ENCODE measurements around the gene TCTN2.

TCTN2 gene

GRCh38 chr12:123670882-123671728, at the start of gene TCTN2:
TSS of gene TCTN2 (plus strand) at chr12:123671113. CDS start at chr12:123671241, 128 bp downstream.
- DNase-seq, result peak; percentile 35 to 96 (median 86)

- DNase-seq, result no peak
Measured at GRCh38 chr12:123621619-123622530, 49.0 kb upstream of the TCTN2 start.

GRCh38 chr12:123633379-123634141, 37.4 kb upstream of the TCTN2 start, which contains the start of the genes EIF2B1 and GTF2H3:
TSS of gene EIF2B1 (minus strand) at chr12:123633686. CDS start at chr12:123633557, 129 bp downstream.
TSS of gene GTF2H3 (plus strand) at chr12:123633829. CDS start at chr12:123633860, 31 bp downstream.
- DNase-seq, result peak; percentile 72 to 98 (median 95)

DNA sequence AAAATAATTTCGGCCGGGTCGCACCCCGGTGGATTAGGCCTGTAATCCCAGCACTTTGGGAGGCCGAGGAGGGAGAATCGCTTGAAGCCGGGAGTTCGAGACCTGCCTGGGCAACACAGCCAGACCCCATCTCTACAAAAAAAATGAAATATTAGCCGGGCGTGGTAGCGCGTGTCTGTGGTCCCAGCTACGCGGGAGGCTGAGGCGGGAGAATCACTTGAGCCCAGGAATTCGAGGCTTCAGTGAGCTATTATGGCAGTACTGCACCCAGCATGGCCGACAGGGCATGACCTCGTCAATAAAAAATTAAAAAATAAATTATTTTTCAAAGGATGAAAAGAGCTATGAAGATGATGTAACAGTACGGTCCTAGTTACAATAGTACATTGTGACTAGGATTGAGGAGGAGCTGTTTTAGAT, 36.8 kb upstream of the TCTN2 start:
- DNase-seq, result peak in 2 of 58 donors; percentile 27 to 32

DNA sequence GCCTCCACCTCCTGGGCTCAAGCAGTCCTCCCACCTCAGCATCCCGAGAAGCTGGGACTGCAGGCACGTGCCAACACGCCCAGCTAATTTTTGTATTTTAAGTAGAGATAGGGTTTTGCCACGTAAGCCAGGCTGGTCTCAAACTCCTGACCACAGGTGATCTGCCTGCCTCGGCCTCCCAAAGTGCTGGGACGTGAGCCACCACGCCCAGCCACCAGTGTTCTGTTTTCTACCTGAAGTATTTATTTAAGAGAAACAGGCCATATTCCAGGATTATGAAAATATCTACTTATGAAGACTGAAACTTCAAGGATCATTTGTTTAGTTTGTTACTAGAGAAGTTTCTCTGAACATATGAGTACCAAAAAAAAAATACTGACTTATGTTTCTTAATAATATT, 27.0 kb upstream of the TCTN2 start:
- DNase-seq, result no peak

DNA sequence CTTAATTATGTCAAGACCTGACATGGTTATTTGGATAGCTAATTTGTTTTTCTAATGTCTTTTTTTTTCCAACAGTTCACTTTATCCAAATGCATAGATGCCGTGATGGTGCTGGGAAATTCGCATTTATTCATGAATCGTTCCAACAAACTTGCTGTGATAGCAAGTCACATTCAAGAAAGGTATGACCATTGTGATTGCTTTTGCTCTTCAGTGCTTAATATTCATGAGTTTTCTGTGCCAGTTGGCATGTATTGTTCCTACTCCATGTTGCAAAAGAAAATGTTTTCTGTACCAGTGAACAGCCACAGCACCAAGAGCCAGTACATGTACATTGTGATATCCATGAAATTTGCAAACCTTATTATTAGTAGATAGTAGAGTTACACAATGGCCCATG, 25.5 kb upstream of the TCTN2 start:
- DNase-seq, result no peak

- peak in 22 of 58 donors; percentile 0 to 66 (median 12) for DNase-seq
Measured at GRCh38 chr12:123645878-123646277, 25.0 kb upstream of the TCTN2 start.

DNA sequence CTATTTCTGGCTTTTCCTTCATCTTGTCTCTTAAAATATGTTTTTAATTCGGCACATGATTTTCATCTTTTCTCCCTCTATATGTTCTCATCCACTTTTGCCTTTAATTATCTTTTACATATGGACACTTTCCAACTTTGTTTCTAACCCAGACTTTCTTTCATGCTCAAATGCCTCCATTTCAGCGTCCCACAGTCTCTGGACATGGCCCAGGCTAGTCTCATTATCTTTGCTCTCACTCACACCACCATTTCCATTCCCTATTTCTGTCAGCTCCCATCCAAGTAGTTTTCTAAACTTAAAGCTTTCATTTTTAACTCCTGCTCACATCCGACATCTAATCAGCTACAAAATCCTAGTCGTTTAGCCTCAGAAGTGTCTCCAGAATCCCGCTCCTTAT, 22.5 kb upstream of the TCTN2 start:
- no peak for DNase-seq

DNA sequence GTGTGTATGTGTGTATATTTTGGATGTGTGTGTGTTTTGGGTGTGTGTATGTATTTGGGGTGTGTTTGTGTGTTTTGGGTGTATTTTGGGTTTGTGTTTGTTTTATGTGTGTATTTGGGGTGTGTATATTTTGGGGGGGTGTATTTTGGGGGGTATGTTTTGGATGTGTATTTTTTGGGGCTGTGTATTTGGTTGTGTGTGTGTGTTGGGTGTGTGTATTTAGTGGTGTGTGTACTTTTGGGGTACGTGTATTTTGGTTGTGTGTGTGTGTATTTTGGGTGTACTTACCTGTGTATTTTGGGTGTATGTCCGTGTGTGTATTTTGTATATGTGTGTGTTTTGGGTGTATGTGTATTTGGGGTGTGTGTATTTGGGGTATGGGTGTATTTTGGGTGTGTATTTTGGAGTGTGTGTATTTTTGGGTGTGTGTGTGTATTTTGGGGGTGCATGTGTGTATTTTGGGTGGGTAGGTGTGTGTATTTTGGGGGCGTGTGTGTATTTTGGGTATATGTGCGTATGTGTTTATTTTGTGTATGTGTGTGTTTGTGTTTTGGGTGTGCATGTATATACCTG, 16.7 kb upstream of the TCTN2 start:
- DNase-seq, result no peak

GRCh38 chr12:123655420-123655819, 15.5 kb upstream of the TCTN2 start:
- DNase-seq, result peak in 6 of 58 donors; percentile 0 to 7 (median 1)

DNA sequence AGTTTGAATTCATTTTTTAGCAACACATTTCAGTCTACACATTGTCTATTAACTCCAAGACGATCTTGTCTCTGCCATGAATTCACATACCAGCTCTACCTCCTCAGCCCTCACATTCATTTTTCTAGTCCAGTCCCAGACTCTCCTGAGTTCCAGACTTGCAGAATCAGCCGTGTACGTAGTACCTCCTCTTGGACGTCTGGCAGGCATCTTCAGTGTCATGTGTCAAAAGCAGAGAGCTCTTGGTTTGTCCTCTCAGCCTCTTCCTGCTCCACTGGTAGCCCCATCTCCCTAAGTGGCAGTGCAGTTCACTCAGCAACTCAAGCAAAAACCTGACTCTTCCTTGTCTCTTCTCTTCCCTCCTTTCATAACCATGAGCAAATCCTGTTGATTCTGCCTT, 14.5 kb upstream of the TCTN2 start:
- no peak for DNase-seq

- DNase-seq, result no peak
Measured at GRCh38 chr12:123657211-123657610, 13.7 kb upstream of the TCTN2 start.

- DNase-seq, result no peak
Measured at GRCh38 chr12:123659996-123660727, 10.8 kb upstream of the TCTN2 start.

GRCh38 chr12:123667771-123668170, 3.1 kb upstream of the TCTN2 start:
- DNase-seq, result no peak

DNA sequence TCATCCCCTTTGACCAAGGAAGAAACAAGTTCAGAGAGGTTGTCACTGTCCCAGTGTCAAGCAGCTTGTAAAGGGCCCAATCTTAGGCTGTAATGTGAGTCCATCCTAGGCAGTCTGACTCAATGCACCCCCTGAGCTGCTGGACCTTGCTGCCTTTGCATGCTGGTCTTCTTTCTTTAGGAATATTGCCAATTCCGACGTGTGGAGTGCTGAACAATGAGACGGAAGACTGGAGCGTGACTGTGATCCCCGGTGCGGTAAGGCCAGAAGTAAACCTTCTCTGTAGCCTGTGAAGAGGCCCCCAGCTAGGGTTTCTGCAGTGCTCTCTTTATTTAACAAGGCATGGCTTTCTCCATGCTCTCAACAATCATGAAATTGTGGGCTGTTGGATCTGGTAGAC, 963 bp downstream of the TCTN2 start:
- DNase-seq, result no peak

DNA sequence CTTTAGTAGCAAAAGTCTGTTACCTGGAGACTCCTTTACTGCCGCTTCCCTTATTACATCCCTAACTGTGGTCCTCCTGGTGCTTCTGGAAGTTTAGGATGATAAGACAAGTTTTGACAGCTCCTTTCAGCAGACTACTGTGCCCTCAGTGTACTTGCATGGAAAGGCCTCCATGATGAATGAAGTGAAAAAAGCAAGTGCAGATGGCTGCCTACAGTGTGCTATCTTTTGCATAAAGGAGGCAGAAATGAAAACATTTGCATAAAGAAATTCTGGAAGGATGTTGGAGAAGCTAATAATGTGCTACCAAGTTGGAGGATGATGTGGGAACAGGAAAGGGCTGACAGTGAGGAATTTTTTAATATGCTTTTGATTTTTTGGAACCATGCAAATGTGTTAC, 4.5 kb downstream of the TCTN2 start:
- DNase-seq, result peak in 1 of 58 donors; percentile 1

GRCh38 chr12:123676616-123677320, 5.9 kb downstream of the TCTN2 start:
- no peak for DNase-seq

DNA sequence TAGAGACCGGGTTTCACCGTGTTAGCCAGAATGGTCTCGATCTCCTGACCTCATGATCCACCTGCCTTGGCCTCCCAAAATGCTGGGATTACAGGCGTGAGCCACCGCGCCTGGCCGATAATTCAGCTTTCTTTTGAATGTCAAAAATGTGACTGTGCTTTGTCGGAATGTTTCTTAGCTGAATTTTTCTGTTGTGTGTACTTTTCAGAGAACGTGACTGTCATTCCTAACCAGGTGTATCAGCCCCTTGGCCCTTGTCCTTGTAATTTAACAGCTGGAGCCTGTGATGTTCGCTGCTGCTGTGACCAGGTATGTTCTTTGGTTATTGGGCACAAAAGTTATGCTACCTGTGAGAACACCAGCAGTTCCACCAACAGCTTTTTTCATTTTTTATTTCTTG, 8.1 kb downstream of the TCTN2 start:
- DNase-seq, result no peak

- DNase-seq, result no peak
Measured at GRCh38 chr12:123681605-123682004, 10.7 kb downstream of the TCTN2 start.
